ENCODE measurements around the gene LCE3C.
"Not testable (repeated sequence)": the region's sequence is repeated elsewhere in the genome, so short reads cannot be mapped to it uniquely, and the experiment has no call there.

Gene LCE3C

GRCh38 chr1:152599934-152600333 is at the start of gene LCE3C:
Gene LCE3C, plus strand, starts transcription at chr1:152600234. Its CDS starts 498 bp downstream, at chr1:152600732.
- DNase-seq: no peak

- no peak for DNase-seq
These were observed 34.9 kb upstream of the LCE3C start for GRCh38 chr1:152565115-152565514.

GRCh38 chr1:152565535-152566215 is 34.4 kb upstream of the LCE3C start:
- DNase-seq: no peak

- DNase-seq: no peak
These were observed 33.4 kb upstream of the LCE3C start, which contains the start of gene LCE3E for GRCh38 chr1:152566681-152567080. Gene LCE3E, minus strand, starts transcription at chr1:152566780. Its CDS starts 572 bp downstream, at chr1:152566208.

- no peak for DNase-seq
These were observed 22.9 kb upstream of the LCE3C start for GRCh38 chr1:152577168-152577567.

GRCh38 chr1:152579526-152579925 is 20.5 kb upstream of the LCE3C start:
- DNase-seq: not testable (repeated sequence)

- no peak for DNase-seq
These were observed 19.6 kb upstream of the LCE3C start, which contains the start of gene LCE3D for GRCh38 chr1:152580433-152580832. Gene LCE3D, minus strand, starts transcription at chr1:152580516. Its CDS starts 580 bp downstream, at chr1:152579936.

- DNase-seq: no peak
These were observed 17.4 kb upstream of the LCE3C start for GRCh38 chr1:152582647-152583046.

GRCh38 chr1:152585586-152585985 is 14.4 kb upstream of the LCE3C start:
- no peak for DNase-seq

GRCh38 chr1:152596986-152597385 is 3.0 kb upstream of the LCE3C start:
- DNase-seq: no peak

- no peak for DNase-seq
These were observed 13.5 kb downstream of the LCE3C start, which contains the start of gene LCE3B for GRCh38 chr1:152613511-152613910. Gene LCE3B, plus strand, starts transcription at chr1:152613811. Its CDS starts 0 bp downstream, at chr1:152613811.

GRCh38 chr1:152621993-152622392 is 22.0 kb downstream of the LCE3C start:
- no peak for DNase-seq

- no peak for DNase-seq
These were observed 22.8 kb downstream of the LCE3C start, which contains the start of gene LCE3A for GRCh38 chr1:152622803-152623202. Gene LCE3A, minus strand, starts transcription at chr1:152623103. Its CDS starts 0 bp downstream, at chr1:152623103.

GRCh38 chr1:152623203-152623844 is 23.3 kb downstream of the LCE3C start:
- no peak for DNase-seq

- no peak for DNase-seq
These were observed 26.7 kb downstream of the LCE3C start for GRCh38 chr1:152626744-152627143.

GRCh38 chr1:152630596-152630995 is 30.6 kb downstream of the LCE3C start:
- no peak for DNase-seq

- DNase-seq: no peak
These were observed 40.3 kb downstream of the LCE3C start for GRCh38 chr1:152640351-152640750.

- DNase-seq: no peak
These were observed 43.9 kb downstream of the LCE3C start for GRCh38 chr1:152643945-152644344.

GRCh38 chr1:152645146-152645545 is 45.1 kb downstream of the LCE3C start:
- no peak for DNase-seq

GRCh38 chr1:152646656-152647055 is 46.6 kb downstream of the LCE3C start:
- DNase-seq: no peak

Data from NCI-H1105 (cell line).